ENCODE results near the gene HELZ2. TPM values are rescaled to one million over a fixed set of nuclear protein-coding genes. Genes with fewer than 3 reads are reported as not detected.

The HELZ2 gene
- total and polyA plus RNA-seq, 10 of the 15 experiments (the other 5 are each of a cell fraction or from before 2014, with no cell fraction given) = 0.05 to 33.3 (median 6.2) TPM

GRCh38 chr20:63617876-63618265 is 43.8 kb upstream of the HELZ2 start (continued):
- no peak for TF ChIP-seq CREB1 (IDR thresholded peaks at IDR 0.05; ENCODE audit: low read depth)
- TF ChIP-seq ZZZ3 (IDR thresholded peaks at IDR 0.05; ENCODE audit: control insufficient read depth, insufficient read length, low read depth) = no peak
- TF ChIP-seq BCL11A (IDR thresholded peaks at IDR 0.05; ENCODE audit: low read depth, low read length) = no peak
- no peak for TF ChIP-seq NFXL1 (IDR thresholded peaks at IDR 0.05; ENCODE audit: borderline replicate concordance)
- TF ChIP-seq ZNF274 (IDR thresholded peaks at IDR 0.05; ENCODE audit: insufficient read depth, insufficient read length) = no peak
- TF ChIP-seq SUPT20H (IDR thresholded peaks at IDR 0.05; ENCODE audit: borderline replicate concordance, control insufficient read depth, low read depth, low read length) = no peak
- TF ChIP-seq TARDBP (IDR thresholded peaks at IDR 0.05; ENCODE audit: borderline replicate concordance) = no peak
- no peak for TF ChIP-seq IRF5 (IDR thresholded peaks at IDR 0.05; ENCODE audit: borderline replicate concordance)
- no peak for TF ChIP-seq CHD1 (IDR thresholded peaks at IDR 0.05; ENCODE audit: low read depth, low read length)
- TF ChIP-seq MTA3 (IDR thresholded peaks at IDR 0.05; ENCODE audit: borderline replicate concordance, low read length) = no peak
- no peak for TF ChIP-seq MAX (IDR thresholded peaks at IDR 0.05; ENCODE audit: low read depth, low read length)
- no peak for TF ChIP-seq MLLT1 (IDR thresholded peaks at IDR 0.05)

All from GM12878 (cell line).